Measurements from ENCODE around the gene LPP. TPM values are rescaled to one million over a fixed set of nuclear protein-coding genes. Genes with fewer than 3 reads are reported as not detected.

The LPP gene
- total RNA-seq, 1 experiment from 2014 or later, result 20.4 TPM

- Histone ChIP-seq H2AFZ (ENCODE audit: low read length) (no peak overlapping the region), H3K4me2 (ENCODE audit: low read length) (no peak overlapping the region), H4K20me1 (ENCODE audit: low read length) (no peaks in the 10 kb centered on the region), H3K36me3 (ENCODE audit: low read depth, low read length) (no peaks in the 10 kb centered on the region), H3K9me2 (replicated peaks; ENCODE audit: low read length) (no peaks in the 10 kb centered on the region), H3F3A (ENCODE audit: low read length, unreplicated experiment) (peaks cover 10% of the 10 kb centered on the region), H3K27ac (ENCODE audit: low read length) (no peak overlapping the region), H3K9ac (ENCODE audit: low read length) (no peak overlapping the region), H3K79me2 (ENCODE audit: low read length) (no peaks in the 10 kb centered on the region), H3K4me3 (ENCODE audit: low read length) (no peak overlapping the region), H3K9me3 (ENCODE audit: low read length) (no peaks in the 10 kb centered on the region), H3K27me3 (ENCODE audit: low read length) (no peaks in the 10 kb centered on the region), H3K4me1 (ENCODE audit: insufficient read depth, low read length) (peaks cover 27% of the 10 kb centered on the region)
- BruUV-seq (replicated peaks), result no TSS peak
- no peak for DNase-seq
- no peak for TF ChIP-seq EZH2phosphoT487 (IDR thresholded peaks at IDR 0.05; ENCODE audit: borderline replicate concordance, low read length)
- TF ChIP-seq EZH2 (IDR thresholded peaks at IDR 0.05; ENCODE audit: low read length, unreplicated experiment), result no peak
- no peak for TF ChIP-seq CTCF (conservative IDR thresholded peaks at IDR 0.05; ENCODE audit: low read depth, low read length)
- no peak for ATAC-seq
- CTCF ChIA-PET, result no interaction called here
- POLR2A ChIA-PET (ENCODE audit: unreplicated experiment), result no interaction called here
- intact Hi-C loops (cut with micrococcal nuclease), result loop anchor here (10.0 kb wide), 2 partner anchors 215 to 835 kb away; partner anchors contain the start of gene BCL6
These were observed 426.3 kb downstream of the LPP start for GRCh38 chr3:188580223-188580622.

GRCh38 chr3:188580659-188581058 is 426.7 kb downstream of the LPP start:
- ATAC-seq, result no peak
- peaks cover 10% of the 10 kb centered on the region for H3F3A ChIP-seq (ENCODE audit: low read length, unreplicated experiment)
- BruUV-seq (replicated peaks), result no TSS peak

More at GRCh38 chr3:188580659-188581058, 426.7 kb downstream of the LPP start:
- no peaks in the 10 kb centered on the region for H3K9me2 ChIP-seq (replicated peaks; ENCODE audit: low read length)
- H3K9me3 ChIP-seq (ENCODE audit: low read length), result no peaks in the 10 kb centered on the region
- ChIA-PET CTCF (no interaction called here), POLR2A (ENCODE audit: unreplicated experiment) (no interaction called here)
- H3K36me3 ChIP-seq (ENCODE audit: low read depth, low read length), result no peaks in the 10 kb centered on the region
- no peaks in the 10 kb centered on the region for H3K27me3 ChIP-seq (ENCODE audit: low read length)
- no peak overlapping the region for H3K4me2 ChIP-seq (ENCODE audit: low read length)
- TF ChIP-seq CTCF (conservative IDR thresholded peaks at IDR 0.05; ENCODE audit: low read depth, low read length) (no peak), EZH2phosphoT487 (IDR thresholded peaks at IDR 0.05; ENCODE audit: borderline replicate concordance, low read length) (no peak), EZH2 (IDR thresholded peaks at IDR 0.05; ENCODE audit: low read length, unreplicated experiment) (no peak)
- no peak for DNase-seq
- H3K79me2 ChIP-seq (ENCODE audit: low read length), result no peaks in the 10 kb centered on the region
- H3K27ac ChIP-seq (ENCODE audit: low read length), result no peak overlapping the region
- H3K4me1 ChIP-seq (ENCODE audit: insufficient read depth, low read length), result peaks cover 31% of the 10 kb centered on the region
- no peaks in the 10 kb centered on the region for H4K20me1 ChIP-seq (ENCODE audit: low read length)
- H3K4me3 ChIP-seq (ENCODE audit: low read length), result no peak overlapping the region
- H2AFZ ChIP-seq (ENCODE audit: low read length), result no peak overlapping the region
- intact Hi-C loops (cut with micrococcal nuclease), result loop anchor here (10.0 kb wide), 2 partner anchors 216 to 836 kb away; partner anchors contain the start of gene BCL6
- no peak overlapping the region for H3K9ac ChIP-seq (ENCODE audit: low read length)

All from PC-3 (cell line).